Loucy (cell line): ENCODE measurements around the gene DISP1.

Source experiments
- H2AFZ ChIP-seq: fragments of 200-600 bp; sonication (generic); 2 replicates; pipeline ENCODE4 v1.6.0; 2016; ENCODE audit warnings: antibody characterized with exemption, mild to moderate bottlenecking, low read length, moderate library complexity
- H3F3A ChIP-seq: fragments of 200-600 bp; 2 replicates; pipeline ENCODE4 v1.6.0; 2016; ENCODE audit warnings: antibody characterized with exemption, low read depth, mild to moderate bottlenecking
- H3K27me3 ChIP-seq: fragments of 200-600 bp; sonication (generic); 2 replicates; pipeline ENCODE4 v1.6.1; 2014; ENCODE audit warnings: low read length, mild to moderate bottlenecking; ENCODE audit not compliant: insufficient read depth, poor library complexity, severe bottlenecking
- H3K36me3 ChIP-seq: fragments of 200-600 bp; sonication (generic); 2 replicates; pipeline ENCODE4 v1.6.1; 2016; ENCODE audit warnings: low read length; ENCODE audit not compliant: insufficient read depth
- H3K4me1 ChIP-seq: fragments of 200-600 bp; sonication (generic); 2 replicates; pipeline ENCODE4 v1.5.1; 2014; ENCODE audit warnings: low read length, mild to moderate bottlenecking; ENCODE audit not compliant: insufficient read depth, poor library complexity, severe bottlenecking
- H3K4me2 ChIP-seq: fragments of 200-600 bp; sonication (generic); 2 replicates; pipeline ENCODE4 v1.6.0; 2014; ENCODE audit warnings: antibody characterized with exemption, low read length, low read depth, mild to moderate bottlenecking; ENCODE audit not compliant: poor library complexity, severe bottlenecking
- H3K4me3 ChIP-seq: fragments of 200-600 bp; sonication (generic); 2 replicates; pipeline ENCODE4 v1.5.1; 2014; ENCODE audit warnings: low read length, mild to moderate bottlenecking, mixed read lengths; ENCODE audit not compliant: poor library complexity, severe bottlenecking
- H3K79me2 ChIP-seq: fragments of 200-600 bp; sonication (generic); 2 replicates; pipeline ENCODE4 v1.6.1; 2014; ENCODE audit warnings: low read length; ENCODE audit not compliant: insufficient read depth
- H3K9ac ChIP-seq: fragments of 200-600 bp; sonication (generic); 2 replicates; pipeline ENCODE4 v1.6.0; 2014; ENCODE audit warnings: mild to moderate bottlenecking, low read depth, low read length, moderate library complexity; ENCODE audit not compliant: poor library complexity, severe bottlenecking
- H3K9me2 ChIP-seq: fragments of 200-600 bp; sonication (generic); replicated peaks from 2 replicates; pipeline ENCODE4 v1.6.1; 2016; ENCODE audit warnings: low read depth, low read length, mixed read lengths
- H3K9me3 ChIP-seq: fragments of 200-600 bp; sonication (generic); 2 replicates; pipeline ENCODE4 v1.6.1; 2014; ENCODE audit warnings: mild to moderate bottlenecking, antibody characterized with exemption, low read length, low read depth; ENCODE audit not compliant: insufficient read depth
- H4K20me1 ChIP-seq: fragments of 200-600 bp; sonication (generic); 2 replicates; pipeline ENCODE4 v1.6.0; 2014; ENCODE audit warnings: antibody characterized with exemption, low read length, mild to moderate bottlenecking; ENCODE audit not compliant: insufficient read depth, poor library complexity, severe bottlenecking
- CTCF ChIP-seq: fragments of 200-600 bp; sonication (generic); conservative IDR thresholded peaks from 2 replicates; pipeline ENCODE4 v1.5.1; 2014; ENCODE audit warnings: mild to moderate bottlenecking, antibody characterized with exemption, low read length
- EZH2phosphoT487 ChIP-seq: fragments of 200-600 bp; IDR thresholded peaks from 2 replicates; pipeline ENCODE4 v1.6.1; 2018; ENCODE audit warnings: antibody characterized with exemption, mild to moderate bottlenecking, moderate library complexity, borderline replicate concordance

DISP1 gene

GRCh38 chr1:222798116-222798515, 16.7 kb upstream of the DISP1 start:
- Histone ChIP-seq H4K20me1 (no peaks in the 10 kb centered on the region), H3K4me2 (no peak overlapping the region)

DNA sequence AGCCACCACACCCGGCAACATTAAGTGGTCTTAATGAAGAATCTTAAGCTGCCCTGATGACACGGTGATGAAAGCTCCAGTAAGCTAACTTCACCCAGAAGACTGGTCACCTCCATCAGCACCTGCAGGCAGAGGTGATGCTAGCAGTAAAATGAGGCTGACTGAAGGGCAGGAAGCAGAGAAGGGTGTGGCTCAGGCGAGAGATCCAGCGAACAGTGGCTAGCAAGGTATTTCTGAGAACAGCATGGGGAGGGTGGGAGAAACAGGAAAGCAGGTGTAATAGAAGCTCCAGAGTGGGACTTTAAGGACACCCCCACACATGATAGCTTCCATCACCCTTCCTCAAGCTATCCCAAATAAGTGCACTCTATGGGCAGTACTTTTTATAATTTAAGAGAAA, 15.9 kb upstream of the DISP1 start:
- no peaks in the 10 kb centered on the region for H3K9me3 ChIP-seq
- no peaks in the 10 kb centered on the region for H3K9me2 ChIP-seq
- no peak overlapping the region for H3K9ac ChIP-seq
- TF ChIP-seq EZH2phosphoT487 (no peak), CTCF (no peak)
- H3K36me3 ChIP-seq = no peaks in the 10 kb centered on the region
- H4K20me1 ChIP-seq = no peaks in the 10 kb centered on the region
- H3K27me3 ChIP-seq = no peaks in the 10 kb centered on the region
- no peaks in the 10 kb centered on the region for H3K4me1 ChIP-seq
- H3F3A ChIP-seq = no peaks in the 10 kb centered on the region
- no peak overlapping the region for H3K4me2 ChIP-seq
- no peak overlapping the region for H3K4me3 ChIP-seq
- no peaks in the 10 kb centered on the region for H3K79me2 ChIP-seq
- H2AFZ ChIP-seq = no peak overlapping the region

More at GRCh38 chr1:222798116-222798515, 16.7 kb upstream of the DISP1 start:
- Histone ChIP-seq H3K9ac (no peak overlapping the region), H3K36me3 (no peaks in the 10 kb centered on the region), H3K4me3 (no peak overlapping the region), H3K9me2 (no peaks in the 10 kb centered on the region), H3K79me2 (no peaks in the 10 kb centered on the region), H3F3A (no peaks in the 10 kb centered on the region), H3K27me3 (no peaks in the 10 kb centered on the region), H3K4me1 (no peaks in the 10 kb centered on the region), H2AFZ (no peak overlapping the region), H3K9me3 (no peaks in the 10 kb centered on the region)
- TF ChIP-seq CTCF = no peak
- no peak for TF ChIP-seq EZH2phosphoT487

DNA sequence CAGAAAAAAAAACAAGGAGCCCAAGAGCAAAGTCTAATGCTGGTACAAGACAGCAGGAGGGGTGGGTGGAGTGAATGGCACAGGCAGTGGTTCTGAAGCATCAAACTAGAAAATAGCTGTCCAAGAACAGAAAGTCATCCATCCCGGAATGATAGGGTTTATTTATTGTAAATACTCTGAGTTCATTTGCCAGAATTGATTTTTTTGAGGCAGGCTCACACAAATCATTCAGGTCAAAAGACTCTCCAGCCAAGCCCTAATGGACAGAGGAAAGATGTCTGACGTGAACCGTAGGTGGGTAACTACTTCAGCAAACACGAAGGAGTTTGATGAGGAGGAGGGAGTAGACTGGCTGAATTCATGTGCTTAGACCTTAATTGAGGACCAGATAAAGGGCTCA, 13.8 kb upstream of the DISP1 start:
- Histone ChIP-seq H3K9ac (no peak overlapping the region), H3K27me3 (no peaks in the 10 kb centered on the region), H3K36me3 (no peaks in the 10 kb centered on the region), H3K4me1 (no peaks in the 10 kb centered on the region), H2AFZ (no peak overlapping the region), H3K79me2 (no peaks in the 10 kb centered on the region), H3K4me2 (no peak overlapping the region), H3K9me3 (no peaks in the 10 kb centered on the region), H3K9me2 (no peaks in the 10 kb centered on the region), H3K4me3 (no peak overlapping the region), H3F3A (no peaks in the 10 kb centered on the region), H4K20me1 (no peaks in the 10 kb centered on the region)
- no peak for TF ChIP-seq CTCF
- no peak for TF ChIP-seq EZH2phosphoT487
